Stimulated activated CD4-positive, alpha-beta T cell treated with anti-CD3 and anti-CD28 coated beads, Interleukin-1b, Interleukin-23, amount 100 ng/mL, for 4 hours (primary cell): ENCODE data around the gene ADISSP.

Experiments used
- DNase-seq, 2 donors: peaks; one replicate each; pipeline ENCODE4 v3.0.0-alpha.2; 2020; ENCODE audit warnings: low read depth in 2 of 2

ADISSP gene

GRCh38 chr20:3738111-3739053, 29.2 kb downstream of the ADISSP start:
- DNase-seq, result no peak

GRCh38 chr20:3735768-3736167, 31.8 kb downstream of the ADISSP start:
- no peak for DNase-seq

GRCh38 chr20:3734111-3734843, 33.3 kb downstream of the ADISSP start:
- no peak for DNase-seq

- no peak for DNase-seq
Observed at GRCh38 chr20:3733119-3733995, 34.2 kb downstream of the ADISSP start.

- DNase-seq, result no peak
Observed at GRCh38 chr20:3732327-3733118, 35.0 kb downstream of the ADISSP start, which contains the start of gene HSPA12B. Gene HSPA12B (plus strand): TSS chr20:3732685. CDS start chr20:3738675, 5,990 bp downstream.

- DNase-seq, result no peak
Observed at GRCh38 chr20:3731944-3732326, 35.6 kb downstream of the ADISSP start.

GRCh38 chr20:3730803-3731672, 36.5 kb downstream of the ADISSP start:
- DNase-seq, result no peak

- no peak for DNase-seq
Observed at GRCh38 chr20:3729811-3730540, 37.6 kb downstream of the ADISSP start.

GRCh38 chr20:3729378-3729777, 38.2 kb downstream of the ADISSP start:
- DNase-seq, result no peak

GRCh38 chr20:3728876-3729275, 38.7 kb downstream of the ADISSP start:
- DNase-seq, result no peak

- DNase-seq, result no peak
Observed at GRCh38 chr20:3728354-3728753, 39.2 kb downstream of the ADISSP start.

- DNase-seq, result no peak
Observed at GRCh38 chr20:3727401-3728021, 40.0 kb downstream of the ADISSP start.

- DNase-seq, result no peak
Observed at GRCh38 chr20:3724356-3724755, 43.2 kb downstream of the ADISSP start.

- no peak for DNase-seq
Observed at GRCh38 chr20:3723284-3723683, 44.3 kb downstream of the ADISSP start.

GRCh38 chr20:3721912-3722311, 45.6 kb downstream of the ADISSP start:
- DNase-seq, result no peak

- no peak for DNase-seq
Observed at GRCh38 chr20:3720626-3721025, 46.9 kb downstream of the ADISSP start.

GRCh38 chr20:3720068-3720467, 47.5 kb downstream of the ADISSP start:
- no peak for DNase-seq

- DNase-seq, result no peak
Observed at GRCh38 chr20:3719046-3719445, 48.5 kb downstream of the ADISSP start.
